Activated CD4-positive, alpha-beta T cell treated with anti-CD3 and anti-CD28 coated beads for 36 hours (primary cell): ENCODE results near the gene CD83. TPM values are rescaled to one million over a fixed set of nuclear protein-coding genes. Genes with fewer than 3 reads are reported as not detected.

Experiments used
- ATAC-seq: fragments of 200-7000 bp; cut with Tn5 transposase; one replicate; pipeline ENCODE4 v1.10.0; 2021; ENCODE audit warnings: mild to moderate bottlenecking, moderate library complexity
- CTCF ChIA-PET: fragments of 350-600 bp; sonication (Branson Sonifier 250); formaldehyde crosslinking; loops from one replicate; lab custom pipeline; 2021; ENCODE audit warnings: antibody characterized with exemption; lab: Charles Lee
- POLR2A ChIA-PET: fragments of 350-600 bp; sonication (Branson Sonifier 250); formaldehyde crosslinking; loops from one replicate; lab custom pipeline; 2021; ENCODE audit warnings: antibody characterized with exemption, inconsistent platforms; lab: Charles Lee
- DNase-seq: peaks from one replicate; pipeline ENCODE4 v3.0.0-alpha.2; 2020
- H3K27ac Mint-ChIP-seq: one replicate; pipeline ENCODE4 v1.8.0; 2021; ENCODE audit warnings: mixed read lengths
- H3K27me3 Mint-ChIP-seq: one replicate; pipeline ENCODE4 v1.8.0; 2021; ENCODE audit warnings: mixed read lengths
- H3K36me3 Mint-ChIP-seq: one replicate; pipeline ENCODE4 v1.8.0; 2021; ENCODE audit warnings: low read depth, mixed read lengths
- H3K4me1 Mint-ChIP-seq: one replicate; pipeline ENCODE4 v1.8.0; 2021; ENCODE audit warnings: mixed read lengths
- H3K4me3 Mint-ChIP-seq: one replicate; pipeline ENCODE4 v1.8.0; 2021; ENCODE audit warnings: mild to moderate bottlenecking, moderate library complexity, mixed read lengths
- H3K9me3 Mint-ChIP-seq: one replicate; pipeline ENCODE4 v1.8.0; 2021; ENCODE audit warnings: low read depth, mixed read lengths
- intact Hi-C, 2 experiments: fragments of 100-400 bp; cut with DNase I in 1 of 2; cut with micrococcal nuclease in 1 of 2; formaldehyde crosslinking; loops; one replicate each; pipeline versions ENCODE4 v1.14.2 to v1.15.1; 2022 to 2024; cut with DNase I, micrococcal nuclease
- total RNA-seq, 2 experiments: library from RNA; stranded (reverse); gene quantifications; one replicate each; pipeline ENCODE4 v1.2.3, GENCODE V29; 2021

The CD83 gene
- total RNA-seq, 2 experiments from 2014 or later, result 22.0 to 22.9 TPM

DNA sequence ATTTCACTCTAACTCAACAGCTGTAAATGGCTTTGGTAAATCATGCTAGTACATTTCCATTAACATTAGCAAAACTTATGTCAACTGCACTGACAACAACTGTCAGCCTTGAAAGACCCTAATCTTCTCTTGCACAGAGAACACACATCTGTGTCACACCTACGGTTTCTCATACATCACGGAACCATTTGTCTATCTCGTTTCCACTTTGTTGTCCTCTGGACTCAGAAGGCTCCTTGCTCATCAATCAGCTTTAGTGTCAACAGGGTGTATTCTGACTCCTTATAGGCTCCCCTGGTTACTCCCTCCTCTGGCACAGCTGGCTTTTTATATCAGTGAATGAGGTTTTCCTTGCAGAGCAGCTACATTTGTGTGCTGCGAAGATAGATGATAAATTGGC lies 49.3 kb downstream of the CD83 start:
- ChIA-PET CTCF (no interaction called here), POLR2A (no interaction called here)
- Mint-ChIP-seq H3K9me3 (peaks cover 25% of the 10 kb centered on the region), H3K27me3 (peaks cover 2% of the 10 kb centered on the region), H3K27ac (no peak overlapping the region), H3K4me3 (no peak overlapping the region), H3K36me3 (peaks cover 2% of the 10 kb centered on the region), H3K4me1 (peaks cover 5% of the 10 kb centered on the region)
- DNase-seq (no peak), ATAC-seq (peak; percentile 51)
- intact Hi-C loops, result no loop called here

DNA sequence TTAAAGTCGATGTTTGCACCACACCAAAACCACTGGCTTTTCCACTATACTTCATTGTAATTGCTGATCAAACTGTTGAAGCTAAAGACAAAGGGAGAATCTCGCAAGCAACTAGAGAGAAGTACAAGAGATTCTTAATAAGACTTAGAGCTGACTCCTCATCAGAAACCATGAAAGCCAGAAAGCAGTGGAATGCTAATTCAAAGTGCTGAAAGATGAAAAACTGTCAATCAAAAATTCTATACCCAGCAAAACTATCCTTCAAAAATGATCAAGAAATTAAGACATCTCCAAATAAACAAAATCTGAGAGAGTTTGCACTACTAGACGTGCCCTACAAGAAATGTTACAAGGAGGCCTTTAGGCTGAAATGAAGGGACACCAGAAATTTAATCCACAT lies 52.6 kb downstream of the CD83 start:
- DNase-seq (no peak), ATAC-seq (no peak)
- CTCF ChIA-PET, result no interaction called here
- Mint-ChIP-seq H3K4me3 (no peak overlapping the region), H3K4me1 (peaks cover 17% of the 10 kb centered on the region), H3K9me3 (peaks cover 25% of the 10 kb centered on the region), H3K27ac (no peak overlapping the region), H3K36me3 (peaks cover 2% of the 10 kb centered on the region), H3K27me3 (peaks cover 2% of the 10 kb centered on the region)
- intact Hi-C loops, result no loop called here
- POLR2A ChIA-PET, result no interaction called here

- ChIA-PET POLR2A (no interaction called here), CTCF (no interaction called here)
- Mint-ChIP-seq H3K4me1 (peaks cover 12% of the 10 kb centered on the region), H3K36me3 (peaks cover 2% of the 10 kb centered on the region), H3K4me3 (no peak overlapping the region), H3K27me3 (no peaks in the 10 kb centered on the region), H3K27ac (no peak overlapping the region), H3K9me3 (peaks cover 25% of the 10 kb centered on the region)
- ATAC-seq (no peak), DNase-seq (no peak)
- intact Hi-C loops, result no loop called here
These were observed 55.0 kb downstream of the CD83 start for GRCh38 chr6:14172562-14172961.

GRCh38 chr6:14174226-14174625 lies 56.7 kb downstream of the CD83 start:
- CTCF ChIA-PET, result interaction anchor here (0.7 kb wide), 3 partner anchors 18 to 469 kb away, joined by 3 to 4 read pairs (median 4); no protein-coding TSS in a partner anchor
- Mint-ChIP-seq H3K4me3 (no peak overlapping the region), H3K9me3 (peaks cover 16% of the 10 kb centered on the region)

DNA sequence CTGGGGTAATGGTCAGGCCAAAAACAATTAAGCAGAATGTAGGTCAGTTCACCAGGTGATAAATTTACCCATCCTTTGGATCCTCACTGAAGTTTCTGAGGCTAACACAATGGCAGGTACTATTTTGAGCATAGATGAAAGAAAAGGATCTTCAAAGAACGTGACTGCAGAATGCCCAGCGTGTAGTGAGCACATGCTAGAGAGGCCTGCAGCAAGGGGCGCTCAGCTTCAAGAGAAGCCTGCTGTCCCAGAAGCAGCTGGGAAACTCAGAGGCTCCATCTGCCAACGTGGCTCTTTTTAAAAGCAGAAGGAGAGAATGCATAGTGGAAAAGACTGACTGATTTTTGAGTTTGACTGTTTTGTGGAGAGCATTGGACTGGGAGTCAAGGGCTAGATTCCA lies 57.4 kb downstream of the CD83 start:
- no peak for DNase-seq
- CTCF ChIA-PET, result no interaction called here
- Mint-ChIP-seq H3K4me1 (peaks cover 14% of the 10 kb centered on the region), H3K27me3 (no peaks in the 10 kb centered on the region), H3K27ac (no peak overlapping the region), H3K36me3 (peaks cover 2% of the 10 kb centered on the region), H3K9me3 (peaks cover 10% of the 10 kb centered on the region), H3K4me3 (no peak overlapping the region)
- POLR2A ChIA-PET, result no interaction called here
- intact Hi-C loops, result no loop called here
- ATAC-seq, result no peak

More at GRCh38 chr6:14174226-14174625, 56.7 kb downstream of the CD83 start:
- Mint-ChIP-seq H3K27ac (no peak overlapping the region), H3K27me3 (no peaks in the 10 kb centered on the region), H3K36me3 (peaks cover 2% of the 10 kb centered on the region), H3K4me1 (peaks cover 12% of the 10 kb centered on the region)
- POLR2A ChIA-PET, result no interaction called here
- DNase-seq, result no peak
- intact Hi-C loops, result no loop called here
- no peak for ATAC-seq

GRCh38 chr6:14176429-14176828 lies 58.9 kb downstream of the CD83 start:
- Mint-ChIP-seq H3K4me1 (peaks cover 20% of the 10 kb centered on the region), H3K27ac (no peak overlapping the region), H3K27me3 (no peaks in the 10 kb centered on the region), H3K9me3 (no peaks in the 10 kb centered on the region), H3K4me3 (no peak overlapping the region), H3K36me3 (peaks cover under 1% of the 10 kb centered on the region)
- DNase-seq, result no peak
- ChIA-PET CTCF (interaction anchor here (0.9 kb wide), 1 partner anchor 335 kb away, joined by 3 read pairs; no protein-coding TSS in a partner anchor), POLR2A (no interaction called here)
- intact Hi-C loops, result no loop called here
- no peak for ATAC-seq

DNA sequence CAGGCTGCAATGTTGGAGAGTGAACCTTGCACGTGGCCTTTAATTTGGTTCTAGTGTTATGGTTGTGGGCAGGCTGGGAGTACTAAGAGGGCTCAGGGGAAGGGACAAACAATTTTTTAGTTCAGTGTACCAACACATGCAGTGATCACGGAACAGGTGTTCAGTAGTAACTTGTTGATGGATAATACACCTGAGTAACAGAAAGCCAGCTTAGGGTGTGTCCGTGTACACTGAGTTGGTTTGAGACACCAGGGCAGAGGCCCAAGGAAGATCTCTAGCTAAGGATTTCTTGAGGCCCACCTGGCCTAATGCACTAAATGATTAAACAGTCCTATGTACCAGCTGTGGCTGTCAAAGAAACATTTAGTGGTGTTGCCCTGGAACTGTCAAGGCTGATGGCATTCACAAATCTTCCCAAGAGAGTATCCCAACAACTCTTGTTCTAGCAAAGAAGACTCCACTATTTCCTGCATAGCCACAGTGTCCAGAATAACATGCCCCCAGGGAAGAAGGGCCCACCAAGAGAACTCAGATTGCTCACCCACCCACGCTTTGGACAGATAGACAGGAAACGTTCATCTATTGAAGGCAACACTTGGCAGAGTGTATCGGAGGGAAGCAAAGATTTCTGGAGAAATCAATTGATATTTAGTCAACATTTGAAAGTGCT lies 60.0 kb downstream of the CD83 start:
- no peak for DNase-seq
- H3K27me3 Mint-ChIP-seq, result peaks cover 2% of the 10 kb centered on the region
- POLR2A ChIA-PET, result no interaction called here
- no peaks in the 10 kb centered on the region for H3K36me3 Mint-ChIP-seq
- H3K9me3 Mint-ChIP-seq, result no peaks in the 10 kb centered on the region
- no peak overlapping the region for H3K4me3 Mint-ChIP-seq
- CTCF ChIA-PET, result interaction anchor here (0.9 kb wide), 1 partner anchor 333 kb away, joined by 3 read pairs; no protein-coding TSS in a partner anchor
- intact Hi-C loops, result no loop called here
- H3K4me1 Mint-ChIP-seq, result peaks cover 20% of the 10 kb centered on the region
- H3K27ac Mint-ChIP-seq, result no peak overlapping the region
- ATAC-seq, result no peak

GRCh38 chr6:14178083-14178445 lies 60.5 kb downstream of the CD83 start:
- intact Hi-C loops, result no loop called here
- peaks cover 20% of the 10 kb centered on the region for H3K4me1 Mint-ChIP-seq
- H3K27me3 Mint-ChIP-seq, result peaks cover 2% of the 10 kb centered on the region
- no peaks in the 10 kb centered on the region for H3K36me3 Mint-ChIP-seq
- no peak for ATAC-seq
- no peak overlapping the region for H3K4me3 Mint-ChIP-seq
- DNase-seq, result no peak
- ChIA-PET CTCF (no interaction called here), POLR2A (no interaction called here)
- H3K27ac Mint-ChIP-seq, result no peak overlapping the region
- no peaks in the 10 kb centered on the region for H3K9me3 Mint-ChIP-seq

DNA sequence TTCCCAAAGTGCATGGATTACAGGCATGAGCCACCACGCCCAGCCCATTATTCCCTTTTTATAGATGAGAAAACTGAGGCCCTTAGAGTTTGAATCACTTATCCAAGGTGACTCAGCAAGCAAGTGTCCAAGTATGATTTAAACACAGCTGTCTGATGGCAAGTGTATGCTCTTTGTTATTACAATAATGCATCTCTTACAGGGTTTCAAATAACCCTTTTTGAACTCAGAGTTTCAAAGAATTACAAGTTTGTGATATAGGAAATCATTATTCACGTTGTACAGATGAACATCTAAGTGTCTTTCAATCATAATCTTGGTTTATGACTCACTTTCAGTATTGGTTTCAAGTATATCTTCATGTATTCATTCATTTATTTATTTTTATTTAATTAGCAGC lies 63.0 kb downstream of the CD83 start:
- DNase-seq (no peak), ATAC-seq (peak; percentile 88)
- Mint-ChIP-seq H3K4me3 (no peak overlapping the region), H3K27me3 (peaks cover 2% of the 10 kb centered on the region), H3K27ac (no peak overlapping the region), H3K9me3 (no peaks in the 10 kb centered on the region), H3K36me3 (no peaks in the 10 kb centered on the region), H3K4me1 (peaks cover 8% of the 10 kb centered on the region)
- intact Hi-C loops, result loop anchor here in 1 of 2 experiments (2.0 to 10.0 kb wide), 2 partner anchors 36 to 1444 kb away; no protein-coding TSS in a partner anchor
- POLR2A ChIA-PET, result no interaction called here
- CTCF ChIA-PET, result no interaction called here

DNA sequence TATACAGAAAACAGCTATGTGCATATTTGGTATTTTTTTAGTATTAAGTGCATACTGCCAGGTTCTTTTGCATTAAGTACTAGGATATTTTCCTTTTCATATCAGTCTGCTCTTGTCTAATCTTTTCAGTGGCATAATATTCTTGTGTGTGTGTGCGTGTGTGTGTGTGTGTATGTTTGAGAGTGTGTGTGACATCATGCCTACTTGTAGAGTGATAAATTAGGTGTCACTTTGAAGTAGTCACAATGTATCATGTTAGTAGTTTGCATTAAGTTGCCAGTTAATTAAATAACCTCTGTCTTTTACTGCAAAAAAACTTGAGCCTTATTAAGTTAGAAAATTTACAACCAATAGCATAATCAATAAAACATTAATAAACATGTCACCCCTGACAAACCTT lies 65.3 kb downstream of the CD83 start:
- H3K4me1 Mint-ChIP-seq, result peaks cover 8% of the 10 kb centered on the region
- H3K27ac Mint-ChIP-seq, result no peak overlapping the region
- H3K4me3 Mint-ChIP-seq, result no peak overlapping the region
- ATAC-seq (no peak), DNase-seq (no peak)
- intact Hi-C loops, result loop anchor here in 1 of 2 experiments (10.0 kb wide), 1 partner anchor 1442 kb away; no protein-coding TSS in a partner anchor
- no peaks in the 10 kb centered on the region for H3K9me3 Mint-ChIP-seq
- H3K36me3 Mint-ChIP-seq, result no peaks in the 10 kb centered on the region
- peaks cover 2% of the 10 kb centered on the region for H3K27me3 Mint-ChIP-seq
- CTCF ChIA-PET, result no interaction called here
- POLR2A ChIA-PET, result interaction anchor here (0.6 kb wide), 1 partner anchor 690 kb away, joined by 3 read pairs; no protein-coding TSS in a partner anchor
